GM18526 (cell line): ENCODE data around the gene C3orf20.

Source experiments
- POLR2A ChIP-seq: IDR thresholded peaks from 3 replicates; pipeline ENCODE4 v1.6.1; 2011; ENCODE audit not compliant: insufficient read length; ENCODE audit errors: extremely low read depth

The C3orf20 gene

DNA sequence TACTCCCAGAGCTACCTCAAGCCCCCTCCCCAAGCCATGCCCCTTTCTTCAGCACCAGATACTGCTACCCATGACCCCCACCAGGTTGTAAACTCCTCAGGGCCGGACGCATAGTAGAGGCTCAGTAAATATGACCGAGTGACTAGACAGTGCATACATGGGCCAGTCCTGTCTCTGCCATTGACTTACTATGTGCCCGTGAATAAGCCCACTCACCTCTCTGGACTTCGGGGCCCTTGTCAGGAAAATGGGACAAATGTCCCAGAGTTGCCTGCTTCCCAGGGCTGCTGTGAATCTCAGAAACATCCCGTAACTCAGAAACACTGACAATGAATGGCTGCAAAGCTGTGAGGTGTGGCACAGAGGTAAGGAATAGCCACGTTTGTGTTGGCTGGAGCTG, 95.7 kb downstream of the C3orf20 start:
- TF ChIP-seq POLR2A = no peak

DNA sequence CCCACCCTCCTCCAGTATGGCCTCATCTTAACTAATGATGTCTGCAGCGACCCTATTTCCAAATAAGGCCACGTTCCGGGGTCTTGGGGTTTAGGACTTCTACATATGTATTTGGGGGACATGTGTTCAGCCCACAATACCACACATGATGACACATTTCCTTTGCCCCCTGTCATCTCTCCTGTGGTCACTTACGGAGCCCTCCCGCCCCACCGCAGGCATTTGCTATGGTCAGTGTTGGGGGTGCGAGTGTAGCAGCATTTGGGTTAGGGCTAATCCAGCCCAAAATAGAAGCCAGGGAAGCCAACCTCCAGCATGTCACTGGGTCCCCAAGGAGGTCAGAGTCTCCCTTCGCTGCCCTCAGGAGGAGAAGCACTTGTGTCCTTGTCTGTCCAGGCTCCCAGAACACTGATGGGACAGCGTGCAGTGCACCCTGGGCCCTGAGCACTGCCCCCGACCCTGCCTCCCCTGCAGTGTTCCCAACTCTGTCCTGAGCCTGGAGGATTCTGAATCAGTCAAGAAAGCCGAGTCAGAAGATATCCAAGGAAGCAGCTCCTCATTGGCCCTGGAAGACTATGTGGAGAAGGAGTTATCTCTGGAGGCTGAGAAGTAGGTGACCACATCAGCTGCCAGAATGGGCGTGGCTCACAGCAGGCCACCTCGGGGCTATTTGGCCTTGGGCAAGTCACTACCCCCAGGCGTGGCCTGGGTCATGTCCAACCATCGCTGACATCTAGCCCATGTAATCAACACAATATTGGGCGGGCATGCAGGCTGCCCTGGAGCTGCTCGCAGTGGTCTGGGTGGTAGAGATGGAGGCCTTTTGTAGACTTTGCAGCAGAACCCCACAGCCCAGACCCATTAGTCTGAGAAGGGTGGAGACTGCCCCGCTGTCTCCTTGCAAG, 96.9 kb downstream of the C3orf20 start:
- no peak for TF ChIP-seq POLR2A

DNA sequence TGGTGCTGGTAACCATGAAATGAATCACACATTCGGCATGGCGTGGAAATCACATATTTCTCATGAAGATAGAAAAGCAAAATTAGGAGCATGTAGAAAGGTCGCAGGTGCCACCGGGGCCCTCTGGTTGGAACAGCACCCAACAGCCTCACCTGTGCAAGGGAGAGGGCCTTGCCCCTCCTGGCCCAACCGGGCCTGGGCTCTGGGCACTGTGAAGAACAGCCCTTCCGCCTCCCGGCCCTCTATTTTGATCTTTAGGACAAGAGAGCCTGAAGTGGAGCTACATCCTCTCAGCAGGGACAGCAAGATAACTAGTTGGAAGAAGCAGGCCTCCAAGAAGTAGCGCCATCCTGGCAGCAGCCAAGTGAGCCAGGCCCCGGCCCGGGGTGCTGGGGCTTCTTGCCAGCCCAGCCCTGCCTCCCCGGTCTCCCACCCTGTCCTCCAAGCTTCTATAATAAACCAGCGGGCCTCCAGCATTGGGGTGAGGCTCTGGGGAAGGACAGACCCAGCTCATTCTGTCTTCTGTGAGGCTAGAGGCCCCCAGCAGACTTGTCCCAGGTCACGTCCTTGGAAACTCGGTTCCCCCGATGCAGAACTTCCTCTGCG, 97.7 kb downstream of the C3orf20 start:
- no peak for TF ChIP-seq POLR2A

DNA sequence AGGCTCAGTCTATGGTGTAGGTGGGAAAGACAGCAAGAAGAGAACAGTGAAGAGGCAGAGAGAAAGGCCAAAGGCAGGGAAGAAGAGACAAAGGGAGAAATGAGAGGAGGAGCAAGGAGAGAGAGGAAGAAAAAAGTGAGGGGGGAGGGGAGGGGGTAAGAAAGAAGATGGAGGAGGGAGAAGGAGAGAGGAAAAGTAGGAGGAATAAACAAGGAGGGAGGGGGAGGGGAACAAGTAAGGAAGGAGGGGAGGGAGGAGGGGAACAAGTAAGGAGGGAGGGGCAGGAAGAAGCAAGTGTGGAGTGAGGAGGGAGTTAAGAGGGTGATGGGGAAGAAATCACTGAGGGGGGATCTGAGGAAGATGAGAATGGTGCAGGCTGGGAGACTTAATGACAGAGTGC, 98.3 kb downstream of the C3orf20 start:
- TF ChIP-seq POLR2A = no peak

DNA sequence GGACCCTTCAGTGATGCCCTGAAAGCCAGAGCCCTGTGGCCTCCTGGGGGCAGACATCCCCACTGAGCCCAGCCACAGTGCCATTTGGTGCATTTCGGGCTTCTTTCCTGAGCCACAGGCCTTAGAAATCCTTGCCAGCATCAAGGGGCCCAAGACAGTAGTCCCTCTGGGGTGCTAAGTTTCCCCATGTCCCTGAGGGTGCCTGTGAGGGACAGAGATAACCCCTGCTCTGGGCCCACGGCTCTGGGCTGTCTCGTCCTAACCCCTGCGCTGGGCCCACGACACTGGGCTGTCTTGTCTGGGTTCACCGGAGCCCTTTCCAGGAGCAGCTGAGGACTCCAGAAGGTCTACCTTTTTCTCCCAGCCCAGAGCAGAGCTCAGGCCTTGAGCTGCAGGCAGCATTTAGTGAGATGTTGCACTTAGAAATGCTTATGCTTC, 98.8 kb downstream of the C3orf20 start:
- no peak for TF ChIP-seq POLR2A

DNA sequence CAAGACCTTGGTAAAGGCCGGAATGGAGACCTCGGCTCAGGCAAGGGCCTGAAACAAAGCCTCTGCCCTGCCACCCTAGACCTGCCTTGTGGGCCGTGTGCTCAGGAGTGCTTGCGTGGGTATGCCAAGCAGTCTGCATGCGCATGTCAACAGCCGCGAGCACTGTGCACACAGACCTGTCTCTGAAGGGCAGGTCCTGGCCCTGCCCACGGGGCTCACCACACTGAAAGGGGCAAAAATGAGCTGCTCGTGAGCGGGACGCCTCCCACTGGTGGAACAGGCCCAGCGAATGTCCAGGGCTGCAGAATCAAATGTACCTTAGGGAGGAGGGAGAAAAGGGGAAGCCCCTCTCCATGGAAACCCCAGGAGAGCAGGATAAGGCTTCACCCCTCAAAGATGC, 99.5 kb downstream of the C3orf20 start:
- TF ChIP-seq POLR2A = no peak

DNA sequence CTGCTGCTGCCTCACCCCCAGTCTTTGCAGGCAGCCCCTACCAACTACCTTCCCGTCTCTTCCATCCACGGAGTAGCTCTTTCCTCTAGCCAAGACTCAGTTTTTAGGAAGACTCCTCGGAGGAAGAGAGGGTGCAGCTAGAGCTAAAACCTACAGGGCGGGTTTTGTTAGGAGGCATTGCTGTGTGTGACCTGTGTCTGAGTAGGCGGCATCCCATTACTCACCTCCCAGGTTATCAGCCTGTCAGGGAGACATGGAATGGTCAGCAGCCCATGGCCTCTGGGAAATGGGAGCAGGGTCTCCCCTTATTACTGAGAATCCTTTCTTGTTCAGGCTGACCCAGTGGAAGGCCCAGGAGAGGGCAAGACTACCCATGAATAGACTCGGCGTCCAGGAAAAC, 100.1 kb downstream of the C3orf20 start:
- no peak for TF ChIP-seq POLR2A

DNA sequence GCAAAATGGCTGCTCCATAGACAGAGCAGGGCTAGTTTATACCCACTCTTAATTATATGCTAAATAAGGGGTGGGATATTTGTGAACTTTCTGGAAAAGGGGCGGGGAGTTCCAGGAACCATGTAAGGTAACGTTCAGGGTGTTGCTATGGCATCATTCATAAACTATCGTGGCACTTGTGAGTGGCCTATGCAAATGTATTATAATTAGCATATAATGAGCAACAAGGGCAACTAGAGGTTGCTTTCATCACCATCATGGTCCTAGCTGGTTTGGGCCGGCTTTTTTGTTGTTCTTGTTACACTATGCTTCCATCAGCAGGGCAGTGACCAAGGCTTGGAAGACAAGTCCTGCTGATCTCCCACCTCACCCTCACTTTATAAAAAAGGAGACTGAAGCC, 100.6 kb downstream of the C3orf20 start:
- no peak for TF ChIP-seq POLR2A

DNA sequence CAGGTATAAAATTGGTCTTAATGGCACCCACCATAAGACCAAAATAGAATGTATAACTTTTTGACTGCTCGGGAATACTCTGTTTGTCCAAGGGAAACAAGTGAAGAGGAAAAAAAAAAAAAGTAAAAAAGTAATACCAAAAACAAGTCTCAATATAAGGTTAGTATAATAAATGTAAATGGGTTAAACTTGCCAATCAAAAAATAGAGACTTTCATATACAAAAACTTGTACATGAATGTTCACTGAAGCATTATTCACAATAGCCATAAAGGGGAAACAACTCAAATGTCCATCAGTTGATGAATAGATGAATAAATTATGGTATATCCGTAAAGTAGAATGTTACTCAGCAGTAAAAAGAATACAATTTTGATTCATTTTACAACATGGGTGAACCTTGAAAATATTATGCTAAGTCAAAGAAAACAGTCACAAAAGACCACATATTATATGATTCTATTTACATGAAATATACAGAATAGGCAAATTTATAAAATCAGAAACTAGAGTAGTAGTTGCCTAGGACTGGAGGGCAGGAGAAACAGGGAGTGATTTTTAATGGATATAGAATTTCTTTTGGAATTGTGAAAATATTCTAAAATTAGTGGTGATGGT, 104.2 kb downstream of the C3orf20 start:
- TF ChIP-seq POLR2A = no peak

DNA sequence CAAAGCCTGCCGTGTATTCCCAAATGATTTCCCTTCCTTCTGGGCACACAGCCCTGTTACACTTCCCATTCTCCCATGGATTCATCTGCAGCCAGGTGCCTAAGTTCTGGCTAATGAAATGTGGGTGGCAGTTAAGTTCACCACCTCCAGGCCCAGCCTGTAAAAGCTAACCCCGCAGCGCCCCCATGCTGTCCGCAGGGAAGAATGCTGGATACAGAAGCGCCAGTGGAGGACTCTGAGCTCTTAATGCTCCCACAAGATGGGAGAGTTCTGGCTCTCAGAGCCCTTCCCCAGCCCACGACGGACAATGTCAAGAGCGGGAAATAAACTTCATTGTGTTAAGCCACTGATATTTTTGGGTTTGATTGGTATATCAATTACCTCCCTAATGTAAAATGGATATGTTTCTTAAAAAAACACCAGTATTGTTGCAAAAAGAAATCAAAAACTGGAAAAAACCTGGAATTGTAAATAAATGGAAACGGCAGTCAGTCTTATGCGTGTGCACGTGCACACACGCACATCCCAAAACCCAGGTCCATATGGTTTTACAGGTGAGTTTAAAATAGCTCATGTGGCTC, 106.1 kb downstream of the C3orf20 start:
- no peak for TF ChIP-seq POLR2A

DNA sequence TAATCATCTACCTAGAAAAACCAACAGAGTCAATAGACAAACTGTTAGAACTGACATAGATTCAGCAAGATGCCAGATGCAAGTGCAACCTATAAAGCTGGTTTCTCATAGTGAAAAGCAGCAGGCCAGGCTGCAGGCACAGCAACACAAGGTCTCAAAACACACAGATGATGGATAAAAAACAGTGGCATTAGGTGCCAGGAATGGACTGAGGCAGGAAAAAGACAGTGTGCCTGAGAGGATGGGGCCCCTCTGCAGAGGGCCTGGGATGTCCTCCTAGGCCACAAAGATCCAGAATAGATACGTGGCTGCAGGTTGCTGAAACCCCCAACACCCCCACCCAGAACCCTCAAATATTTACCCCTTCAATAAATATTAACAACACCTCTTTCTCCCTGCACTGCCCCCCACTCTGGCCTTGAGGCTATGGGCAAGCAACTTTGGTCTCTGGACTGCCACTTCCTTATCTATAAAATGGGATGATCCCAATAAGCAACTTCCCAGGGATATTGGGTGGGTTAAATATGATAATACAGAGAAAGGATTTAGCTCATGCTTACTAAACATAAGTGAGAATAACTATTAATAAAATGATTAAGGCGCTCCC, 108.6 kb downstream of the C3orf20 start:
- no peak for TF ChIP-seq POLR2A

DNA sequence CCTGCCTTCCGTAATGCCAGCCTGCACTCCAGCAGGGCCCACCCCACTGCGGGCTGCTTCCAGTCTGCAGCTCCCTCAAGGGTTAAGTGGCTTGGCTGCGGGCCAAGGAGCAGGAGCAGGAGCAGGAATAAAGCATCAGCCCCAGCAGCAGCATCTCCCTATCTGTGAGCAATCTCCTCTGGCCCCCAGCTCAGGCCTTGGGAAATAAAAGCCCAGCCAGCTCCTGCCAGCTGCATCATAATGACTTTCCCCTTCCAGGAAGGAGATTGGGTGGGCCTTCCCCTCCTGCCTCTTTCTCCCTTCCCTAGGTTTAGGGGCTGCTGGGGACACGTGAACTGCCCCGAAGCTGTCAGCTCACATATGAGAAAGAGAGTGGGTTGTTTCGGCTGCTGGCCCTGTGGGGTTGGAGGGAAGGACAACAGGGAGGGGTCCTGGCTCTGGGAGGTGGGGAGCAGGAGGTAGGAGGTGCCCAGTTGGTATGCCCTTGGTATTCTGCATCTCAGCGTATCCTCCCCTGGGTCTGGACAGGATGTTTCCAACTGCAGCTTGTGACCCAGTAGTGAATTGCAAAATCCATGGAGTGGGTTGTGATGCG, 109.2 kb downstream of the C3orf20 start:
- TF ChIP-seq POLR2A = no peak

DNA sequence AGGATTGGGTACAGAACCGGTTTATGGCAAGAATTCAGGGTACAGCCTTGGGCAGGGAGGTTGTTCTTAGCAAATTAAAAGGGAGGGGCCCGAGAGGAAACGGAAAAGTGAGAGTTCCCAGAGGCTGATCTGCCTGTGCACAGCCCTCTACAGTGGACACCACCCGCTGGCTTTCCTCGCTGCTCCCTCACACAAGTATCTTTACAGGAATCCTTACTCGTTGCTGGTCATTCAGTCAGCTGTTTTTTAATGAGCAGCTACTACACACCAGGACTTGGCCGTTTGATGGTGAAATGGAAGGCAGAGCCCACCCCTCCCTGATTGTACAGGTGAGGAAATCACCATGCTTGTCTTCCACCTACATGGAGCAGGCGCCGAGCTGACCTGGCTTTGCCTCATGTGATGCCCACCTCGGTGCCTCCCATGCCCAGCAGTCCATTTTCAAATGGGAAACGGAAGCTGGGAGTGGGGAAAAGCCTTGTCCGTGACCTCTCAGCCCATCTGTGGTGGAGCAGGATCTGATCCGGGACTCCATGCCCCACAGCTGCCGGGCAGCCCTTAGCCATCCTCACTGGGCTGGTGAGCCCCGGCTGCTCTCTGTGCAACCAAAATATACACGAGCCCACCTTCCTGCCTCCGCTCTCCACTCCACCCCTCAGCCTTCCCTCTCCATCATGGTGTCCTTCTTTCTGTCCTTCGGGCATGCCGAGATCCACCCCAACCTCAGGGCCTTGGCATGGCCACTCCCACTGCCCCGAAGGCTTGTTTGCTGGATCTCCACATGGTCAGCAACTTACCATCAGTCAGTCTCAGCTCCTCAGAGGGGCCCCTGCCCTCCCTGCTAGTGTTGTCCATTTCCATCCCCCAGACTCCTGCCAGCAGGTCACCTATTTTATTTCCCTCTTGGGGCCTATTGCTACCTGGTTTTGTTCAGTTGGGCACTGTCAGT, 110.5 kb downstream of the C3orf20 start:
- TF ChIP-seq POLR2A = no peak

DNA sequence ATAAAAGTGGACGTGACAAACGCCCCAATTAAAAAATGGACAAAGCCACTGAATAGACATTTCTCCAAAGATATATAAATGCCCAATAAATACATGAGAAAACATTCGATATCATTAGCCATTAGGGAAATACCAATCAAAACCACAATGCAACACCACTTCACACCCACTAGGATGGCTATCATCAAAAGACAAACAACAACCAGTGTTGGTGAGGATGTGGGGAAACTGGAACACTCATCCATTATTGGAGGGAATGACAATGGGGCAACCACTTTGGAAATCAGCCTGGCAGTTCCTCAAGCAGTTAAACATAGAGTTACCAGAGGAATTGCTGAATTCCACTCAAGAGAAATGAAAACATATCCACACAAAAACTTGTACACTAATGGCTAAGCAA, 111.4 kb downstream of the C3orf20 start:
- no peak for TF ChIP-seq POLR2A
